K562 (cell line): ENCODE measurements around the gene GRK3.

Experiments used
- CBX3 ChIP-seq, 2 experiments: IDR thresholded peaks; 1 replicate in 1 of 2; 2 replicates in 1 of 2; pipeline ENCODE4 v1.6.1; 2012; ENCODE audit warnings: inconsistent platforms in 2 of 2, low read length in 2 of 2, borderline replicate concordance in 1 of 2, control low read depth in 1 of 2
- HDGF ChIP-seq: fragments of 450-650 bp; IDR thresholded peaks from 2 replicates; pipeline ENCODE4 v1.6.1; 2016
- KAT2B ChIP-seq: IDR thresholded peaks from one replicate; pipeline ENCODE4 v1.6.1; 2012; ENCODE audit warnings: low read depth, mild to moderate bottlenecking, control low read depth, inconsistent platforms, low read length, moderate library complexity
- MAX ChIP-seq: sonication (generic); formaldehyde crosslinking; IDR thresholded peaks from 2 replicates; pipeline ENCODE4 v1.9.0; 2022; ENCODE audit warnings: mild to moderate bottlenecking, missing genetic modification reagents
- POLR2A ChIP-seq: fragments of 450-650 bp; conservative IDR thresholded peaks from 2 replicates; pipeline ENCODE4 v1.6.1; 2016
- RNF2 ChIP-seq: sonication (generic); IDR thresholded peaks from 2 replicates; pipeline ENCODE4 v1.6.1; 2016
- SIRT6 ChIP-seq: IDR thresholded peaks from one replicate; pipeline ENCODE4 v1.6.1; 2012; ENCODE audit warnings: low read depth, mild to moderate bottlenecking, control low read depth, inconsistent platforms, low read length, moderate library complexity
- SMC3 ChIP-seq: conservative IDR thresholded peaks from 2 replicates; pipeline ENCODE4 v1.6.1; 2011; ENCODE audit warnings: low read depth, low read length, improper control_type of control experiment; ENCODE audit not compliant: insufficient read depth
- TF ChIP-seq, protein P1 (sequence below): fragments of 250-450 bp; sonication (Bioruptor Pico); IDR thresholded peaks from 2 replicates; pipeline ENCODE4 v1.4.0; 2020; ENCODE audit warnings: mild to moderate bottlenecking, moderate library complexity

DNA sequence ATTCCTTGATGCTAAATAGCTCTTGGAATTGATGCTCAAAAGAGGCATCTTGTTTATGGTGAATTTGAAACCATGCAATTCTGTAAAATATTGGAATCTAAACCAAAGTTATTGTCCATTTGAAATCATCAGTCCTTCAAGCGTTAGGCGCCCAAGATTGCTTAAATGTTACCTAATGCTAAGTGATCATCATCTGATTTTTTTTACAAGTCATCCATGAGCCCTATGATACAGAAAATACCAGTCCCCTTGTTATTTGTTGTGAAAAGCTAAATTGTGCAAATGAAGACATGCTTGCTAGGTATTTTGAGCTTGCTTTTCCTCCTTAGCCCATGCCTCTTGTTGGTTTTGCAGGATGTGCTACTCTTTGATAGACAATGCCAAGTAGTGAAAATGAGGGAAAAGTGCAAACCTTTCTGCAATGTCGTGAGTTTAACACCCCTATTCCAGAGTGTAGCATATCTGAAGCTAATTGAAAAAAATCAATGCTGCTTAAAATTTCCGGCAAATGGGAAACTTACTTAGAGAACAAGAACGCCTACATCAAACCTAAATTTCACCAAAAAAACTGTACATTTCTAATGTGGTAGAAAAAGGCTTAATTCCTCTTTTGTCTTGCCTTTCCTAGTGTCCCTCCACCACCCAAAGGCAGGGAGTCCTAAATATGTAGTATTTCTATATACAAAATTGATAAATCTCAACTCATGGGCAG is 1.9 kb downstream of the GRK3 start:
- TF ChIP-seq CBX3 (IDR thresholded peaks at IDR 0.05; ENCODE audit: borderline replicate concordance in 1 of 2, low read length in 2 of 2), result no peak
- TF ChIP-seq MAX, result no peak
- TF ChIP-seq, protein P1, sequence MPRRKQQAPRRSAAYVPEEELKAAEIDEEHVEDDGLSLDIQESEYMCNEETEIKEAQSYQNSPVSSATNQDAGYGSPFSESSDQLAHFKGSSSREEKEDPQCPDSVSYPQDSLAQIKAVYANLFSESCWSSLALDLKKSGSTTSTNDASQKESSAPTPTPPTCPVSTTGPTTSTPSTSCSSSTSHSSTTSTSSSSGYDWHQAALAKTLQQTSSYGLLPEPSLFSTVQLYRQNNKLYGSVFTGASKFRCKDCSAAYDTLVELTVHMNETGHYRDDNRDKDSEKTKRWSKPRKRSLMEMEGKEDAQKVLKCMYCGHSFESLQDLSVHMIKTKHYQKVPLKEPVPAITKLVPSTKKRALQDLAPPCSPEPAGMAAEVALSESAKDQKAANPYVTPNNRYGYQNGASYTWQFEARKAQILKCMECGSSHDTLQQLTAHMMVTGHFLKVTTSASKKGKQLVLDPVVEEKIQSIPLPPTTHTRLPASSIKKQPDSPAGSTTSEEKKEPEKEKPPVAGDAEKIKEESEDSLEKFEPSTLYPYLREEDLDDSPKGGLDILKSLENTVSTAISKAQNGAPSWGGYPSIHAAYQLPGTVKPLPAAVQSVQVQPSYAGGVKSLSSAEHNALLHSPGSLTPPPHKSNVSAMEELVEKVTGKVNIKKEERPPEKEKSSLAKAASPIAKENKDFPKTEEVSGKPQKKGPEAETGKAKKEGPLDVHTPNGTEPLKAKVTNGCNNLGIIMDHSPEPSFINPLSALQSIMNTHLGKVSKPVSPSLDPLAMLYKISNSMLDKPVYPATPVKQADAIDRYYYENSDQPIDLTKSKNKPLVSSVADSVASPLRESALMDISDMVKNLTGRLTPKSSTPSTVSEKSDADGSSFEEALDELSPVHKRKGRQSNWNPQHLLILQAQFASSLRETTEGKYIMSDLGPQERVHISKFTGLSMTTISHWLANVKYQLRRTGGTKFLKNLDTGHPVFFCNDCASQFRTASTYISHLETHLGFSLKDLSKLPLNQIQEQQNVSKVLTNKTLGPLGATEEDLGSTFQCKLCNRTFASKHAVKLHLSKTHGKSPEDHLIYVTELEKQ, result no peak
- TF ChIP-seq HDGF, result no peak
- TF ChIP-seq POLR2A, result no peak
- no peak for TF ChIP-seq SIRT6
- TF ChIP-seq SMC3, result no peak
- no peak for TF ChIP-seq RNF2
- TF ChIP-seq KAT2B, result no peak
